Fibroblast of villous mesenchyme (primary cell): ENCODE measurements around the gene HTR6. TPM values are rescaled to one million over a fixed set of nuclear protein-coding genes. Genes with fewer than 3 reads are reported as not detected.
A peak's percentile ranks its signal among the peaks of the same experiment; 100 is the strongest.

ENCODE experiments used
- DNase-seq: peaks from one replicate; pipeline ENCODE4 v3.0.0-alpha.2; 2010; ENCODE audit warnings: low read depth
- H3K4me3 ChIP-seq: 2 replicates; pipeline ENCODE4 v1.5.1; 2011; ENCODE audit warnings: low read depth, mild to moderate bottlenecking, low read length
- total RNA-seq: library from RNA; depleted of rRNA; stranded (reverse); fragments of >200 nt; gene quantifications from 2 replicates; pipeline ENCODE4 v1.2.3, GENCODE V29; 2012
- TF ChIP-seq, protein P1 (sequence below): IDR thresholded peaks from 2 replicates; pipeline ENCODE4 v1.5.1; 2012; ENCODE audit warnings: low read depth, mild to moderate bottlenecking, low read length; ENCODE audit not compliant: insufficient read depth

The HTR6 gene
- total RNA-seq, 1 donor = not detected

DNA sequence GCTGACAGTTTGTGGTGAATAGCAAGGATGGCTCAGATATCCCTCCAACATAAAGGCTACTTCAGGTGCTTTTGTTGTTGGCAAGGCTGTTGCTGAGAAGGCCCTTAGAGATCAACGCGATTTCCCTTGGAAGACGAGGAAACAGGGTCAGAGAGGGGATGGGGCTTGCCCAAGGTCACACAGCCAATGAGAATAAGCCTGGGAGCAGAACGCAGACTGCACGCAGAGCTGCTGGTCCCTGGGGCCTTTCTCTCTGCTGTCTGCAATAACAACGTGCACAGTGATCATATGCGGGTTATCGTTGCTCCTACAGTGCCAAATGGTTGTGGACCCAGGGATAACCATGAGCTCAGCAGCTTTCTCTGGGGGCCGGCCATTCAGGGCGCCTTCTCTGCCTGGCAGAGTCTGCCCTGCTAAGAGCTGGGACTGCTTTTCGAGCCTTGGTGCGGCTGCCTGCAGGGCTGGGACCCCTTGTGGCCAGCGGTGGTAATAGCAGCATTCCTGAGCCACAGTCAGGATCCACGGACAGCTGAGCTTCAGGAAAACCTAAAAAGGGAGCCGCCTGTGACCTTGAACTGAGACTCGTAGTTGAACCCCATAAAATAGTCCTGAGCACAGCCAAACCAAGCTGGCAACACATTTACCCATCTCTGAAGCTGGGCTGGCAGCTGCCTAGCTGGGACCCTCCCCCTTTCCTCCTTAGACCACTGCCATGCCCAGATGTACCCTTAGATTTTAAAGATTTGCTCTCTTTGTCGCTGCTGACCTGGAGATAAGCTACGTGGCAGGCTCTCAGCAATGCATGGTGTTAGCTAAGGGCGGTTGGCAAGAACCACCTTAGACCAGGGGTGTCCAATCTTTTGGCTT lies 39.8 kb downstream of the HTR6 start:
- DNase-seq = peak; percentile 68
- TF ChIP-seq, protein P1, sequence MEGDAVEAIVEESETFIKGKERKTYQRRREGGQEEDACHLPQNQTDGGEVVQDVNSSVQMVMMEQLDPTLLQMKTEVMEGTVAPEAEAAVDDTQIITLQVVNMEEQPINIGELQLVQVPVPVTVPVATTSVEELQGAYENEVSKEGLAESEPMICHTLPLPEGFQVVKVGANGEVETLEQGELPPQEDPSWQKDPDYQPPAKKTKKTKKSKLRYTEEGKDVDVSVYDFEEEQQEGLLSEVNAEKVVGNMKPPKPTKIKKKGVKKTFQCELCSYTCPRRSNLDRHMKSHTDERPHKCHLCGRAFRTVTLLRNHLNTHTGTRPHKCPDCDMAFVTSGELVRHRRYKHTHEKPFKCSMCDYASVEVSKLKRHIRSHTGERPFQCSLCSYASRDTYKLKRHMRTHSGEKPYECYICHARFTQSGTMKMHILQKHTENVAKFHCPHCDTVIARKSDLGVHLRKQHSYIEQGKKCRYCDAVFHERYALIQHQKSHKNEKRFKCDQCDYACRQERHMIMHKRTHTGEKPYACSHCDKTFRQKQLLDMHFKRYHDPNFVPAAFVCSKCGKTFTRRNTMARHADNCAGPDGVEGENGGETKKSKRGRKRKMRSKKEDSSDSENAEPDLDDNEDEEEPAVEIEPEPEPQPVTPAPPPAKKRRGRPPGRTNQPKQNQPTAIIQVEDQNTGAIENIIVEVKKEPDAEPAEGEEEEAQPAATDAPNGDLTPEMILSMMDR = peak; percentile 94
- no peak overlapping the region for H3K4me3 ChIP-seq

GRCh38 chr1:19705464-19705863 lies 40.8 kb downstream of the HTR6 start:
- DNase-seq = no peak
- H3K4me3 ChIP-seq = no peak overlapping the region
- TF ChIP-seq, protein P1 = no peak

- no peak for DNase-seq
- no peak overlapping the region for H3K4me3 ChIP-seq
- TF ChIP-seq, protein P1 = no peak
Observed at GRCh38 chr1:19706136-19706535, 41.5 kb downstream of the HTR6 start.

DNA sequence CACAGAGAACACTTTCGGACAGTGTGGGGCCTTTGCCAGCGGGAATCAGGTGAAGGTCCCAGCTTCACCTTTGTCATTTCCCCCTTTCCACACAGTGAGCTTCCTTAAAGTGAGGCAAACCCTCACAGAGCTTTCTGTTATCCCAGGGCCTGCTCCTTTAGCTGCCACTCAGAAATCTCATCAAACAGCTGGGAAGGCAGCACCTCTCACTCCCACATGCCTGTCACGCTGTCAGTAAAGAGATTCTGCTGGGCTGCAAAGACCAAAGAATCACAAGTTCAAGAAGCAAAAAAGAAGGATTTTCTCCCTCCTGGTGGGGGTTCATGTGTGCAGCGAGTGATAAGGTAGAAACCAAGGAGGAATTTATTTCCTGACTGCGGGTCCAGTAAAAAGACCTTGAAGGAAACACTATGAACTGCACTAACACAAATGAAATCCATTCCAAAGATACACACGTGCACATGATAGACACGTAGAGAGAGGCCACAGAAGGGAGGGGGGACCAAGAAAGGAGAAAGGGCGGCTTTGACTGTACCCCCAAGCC lies 44.0 kb downstream of the HTR6 start:
- DNase-seq = no peak
- TF ChIP-seq, protein P1 = no peak
- no peak overlapping the region for H3K4me3 ChIP-seq

DNA sequence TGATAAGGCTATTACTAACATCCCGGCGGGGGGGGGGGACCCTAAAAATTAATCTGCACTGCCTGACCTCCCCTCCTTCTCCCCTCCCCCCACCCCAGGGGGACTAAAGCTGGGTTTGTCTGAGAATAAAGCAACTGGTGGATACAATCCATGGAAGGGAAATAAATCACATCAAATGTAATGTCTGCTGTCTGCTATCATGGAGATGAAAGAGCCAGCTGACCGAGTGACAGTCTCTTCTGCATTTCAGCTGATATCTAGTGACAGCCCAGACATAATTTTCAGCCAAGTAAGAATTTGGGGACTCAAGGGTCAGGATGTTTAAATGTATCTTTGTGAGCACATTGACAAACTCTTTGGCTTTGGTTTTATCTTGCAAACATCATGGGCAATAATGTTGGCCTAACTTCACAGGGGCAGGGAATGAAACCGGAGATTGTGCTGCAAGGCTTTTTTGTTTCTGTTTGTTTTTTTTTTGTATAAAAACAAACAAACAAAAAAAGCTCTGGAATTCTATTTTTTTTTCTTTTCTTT lies 44.7 kb downstream of the HTR6 start:
- DNase-seq = no peak
- TF ChIP-seq, protein P1 = no peak
- H3K4me3 ChIP-seq = no peak overlapping the region

GRCh38 chr1:19710825-19711611 lies 46.3 kb downstream of the HTR6 start:
- TF ChIP-seq, protein P1 = no peak
- no peak for DNase-seq
- no peak overlapping the region for H3K4me3 ChIP-seq
